H1 (cell line): ENCODE results near the gene COL11A2. TPM values are rescaled to one million over a fixed set of nuclear protein-coding genes. Genes with fewer than 3 reads are reported as not detected.

Experiments used
- CTCF ChIA-PET: fragments of 300-600 bp; sonication (Branson Sonifier 250); formaldehyde crosslinking; loops from one replicate; lab custom pipeline; 2021; ENCODE audit not compliant: partially characterized antibody; lab: Charles Lee
- POLR2A ChIA-PET: fragments of 300-600 bp; sonication (Branson Sonifier 250); formaldehyde crosslinking; loops from one replicate; lab custom pipeline; 2021; ENCODE audit warnings: inconsistent platforms; ENCODE audit not compliant: partially characterized antibody; lab: Charles Lee
- DNase-seq, 2 experiments: peaks; one replicate each; pipeline versions ENCODE4 v3.0.0 to v3.0.0-alpha.2; 2010 to 2022; ENCODE audit warnings: low spot score in 2 of 2, low read depth in 1 of 2, mixed read lengths in 1 of 2
- FAIRE-seq: peaks from 2 replicates; lab custom pipeline; 2011; peaks lifted over from hg19 to GRCh38; lab: Jason Lieb, UNC
- H2AFZ ChIP-seq: 2 replicates; pipeline ENCODE4 v1.8.1; 2012; ENCODE audit warnings: low read length, inconsistent platforms
- H2AK5ac ChIP-seq: 2 replicates; pipeline ENCODE4 v1.6.1; 2013; ENCODE audit warnings: low read depth, low read length
- H2BK120ac ChIP-seq: replicated peaks from 2 replicates; pipeline ENCODE3; 2013; ENCODE audit warnings: low read depth, low read length, inconsistent platforms
- H2BK12ac ChIP-seq: 2 replicates; pipeline ENCODE4 v1.6.1; 2013; ENCODE audit warnings: low read depth, low read length
- H2BK15ac ChIP-seq: 2 replicates; pipeline ENCODE4 v1.6.1; 2013; ENCODE audit warnings: low read length
- H2BK20ac ChIP-seq: 2 replicates; pipeline ENCODE4 v1.6.1; 2013; ENCODE audit warnings: low read length
- H2BK5ac ChIP-seq: 2 replicates; pipeline ENCODE4 v1.6.1; 2013; ENCODE audit warnings: low read depth, low read length
- H3K14ac ChIP-seq: 2 replicates; pipeline ENCODE4 v1.6.1; 2013; ENCODE audit warnings: inconsistent platforms; ENCODE audit not compliant: insufficient read length
- H3K18ac ChIP-seq: 2 replicates; pipeline ENCODE4 v1.6.1; 2013; ENCODE audit warnings: low read length; ENCODE audit errors: extremely low read depth
- H3K23ac ChIP-seq: 2 replicates; pipeline ENCODE4 v1.6.1; 2013; ENCODE audit warnings: inconsistent platforms; ENCODE audit not compliant: insufficient read length
- H3K23me2 ChIP-seq: 2 replicates; pipeline ENCODE4 v1.6.1; 2013; ENCODE audit warnings: low read depth, low read length
- H3K27ac ChIP-seq: 2 replicates; pipeline ENCODE4 v1.6.1; 2011; ENCODE audit warnings: low read depth, low read length, inconsistent platforms
- H3K27me3 ChIP-seq, 4 experiments: replicated peaks in 1 of 4; 1 replicate in 1 of 4; 2 replicates in 3 of 4; pipeline versions ENCODE4 v1.6.1 to v1.8.1; 2011 to 2013; ENCODE audit warnings: low read length in 3 of 4, mild to moderate bottlenecking in 3 of 4, inconsistent platforms in 2 of 4, mixed read lengths in 2 of 4, moderate library complexity in 1 of 4; ENCODE audit not compliant: control insufficient read depth in 3 of 4, insufficient read depth in 3 of 4; ENCODE audit errors: extremely low read depth in 1 of 4
- H3K36me3 ChIP-seq, 4 experiments: 2 replicates each; pipeline versions ENCODE4 v1.6.1 to v1.8.1; 2011 to 2013; ENCODE audit warnings: mild to moderate bottlenecking in 4 of 4, low read length in 3 of 4, moderate library complexity in 2 of 4, control low read depth in 1 of 4, inconsistent platforms in 1 of 4; ENCODE audit not compliant: insufficient read depth in 4 of 4, control insufficient read depth in 2 of 4
- H3K4ac ChIP-seq: replicated peaks from 2 replicates; pipeline ENCODE3; 2013; ENCODE audit warnings: low read length, low read depth, mixed read lengths, inconsistent platforms; ENCODE audit not compliant: insufficient read length
- H3K4me1 ChIP-seq, 4 experiments: replicated peaks in 1 of 4; 1 replicate in 1 of 4; 2 replicates in 3 of 4; pipeline versions ENCODE4 v1.6.1 to v1.8.1; 2011 to 2013; ENCODE audit warnings: low read length in 3 of 4, inconsistent platforms in 2 of 4, mixed read lengths in 1 of 4; ENCODE audit not compliant: insufficient read depth in 4 of 4, control insufficient read depth in 3 of 4
- H3K4me2 ChIP-seq, 2 experiments: 2 replicates each; pipeline versions ENCODE4 v1.6.1 to v1.8.1; 2011 to 2013; ENCODE audit warnings: low read depth in 2 of 2, low read length in 2 of 2, control low read depth in 1 of 2, inconsistent platforms in 1 of 2, mild to moderate bottlenecking in 1 of 2; ENCODE audit not compliant: insufficient read depth in 1 of 2
- H3K4me3 ChIP-seq, 4 experiments: fragments of 200-600, 300-600 bp in 1 of 4; sonication (generic), shearing (Covaris generic), sonication (Bioruptor Twin) in 1 of 4; 2 replicates each; pipeline versions ENCODE4 v1.5.1 to v1.8.1; 2011 to 2016; ENCODE audit warnings: low read length in 4 of 4, low read depth in 3 of 4, control low read depth in 2 of 4, inconsistent platforms in 2 of 4, mild to moderate bottlenecking in 2 of 4, mixed read lengths in 1 of 4, moderate library complexity in 1 of 4; ENCODE audit not compliant: insufficient read depth in 2 of 4; ENCODE audit errors: extremely low read depth in 1 of 4
- H3K56ac ChIP-seq: replicated peaks from 2 replicates; pipeline ENCODE3; 2013; ENCODE audit warnings: low read depth, mild to moderate bottlenecking, mixed read lengths, low read length, inconsistent platforms; ENCODE audit not compliant: insufficient read length
- H3K79me1 ChIP-seq: 2 replicates; pipeline ENCODE4 v1.6.1; 2013; ENCODE audit warnings: low read depth, low read length, control low read depth
- H3K79me2 ChIP-seq, 2 experiments: 2 replicates each; pipeline versions ENCODE4 v1.6.1 to v1.8.1; 2012 to 2013; ENCODE audit warnings: low read length in 2 of 2, mild to moderate bottlenecking in 2 of 2, inconsistent platforms in 1 of 2; ENCODE audit not compliant: insufficient read depth in 2 of 2, control insufficient read depth in 1 of 2
- H3K9ac ChIP-seq, 4 experiments: replicated peaks in 1 of 4; 1 replicate in 1 of 4; 2 replicates in 3 of 4; pipeline versions ENCODE4 v1.6.1 to v1.8.1; 2011 to 2013; ENCODE audit warnings: low read depth in 3 of 4, low read length in 3 of 4, control low read depth in 2 of 4, mild to moderate bottlenecking in 2 of 4, moderate library complexity in 2 of 4, inconsistent platforms in 1 of 4; ENCODE audit errors: extremely low read depth in 1 of 4
- H3K9me3 ChIP-seq, 2 experiments: 2 replicates each; pipeline versions ENCODE4 v1.6.1 to v1.8.1; 2012 to 2013; ENCODE audit warnings: mild to moderate bottlenecking in 2 of 2, moderate library complexity in 2 of 2, control low read depth in 1 of 2, inconsistent platforms in 1 of 2, low read depth in 1 of 2, low read length in 1 of 2, mixed read lengths in 1 of 2; ENCODE audit not compliant: insufficient read depth in 2 of 2
- H4K20me1 ChIP-seq, 2 experiments: replicated peaks in 1 of 2; 2 replicates each; pipeline versions ENCODE3 to v1.8.1; 2011 to 2013; ENCODE audit warnings: inconsistent platforms in 2 of 2, low read length in 2 of 2, mild to moderate bottlenecking in 1 of 2; ENCODE audit not compliant: insufficient read depth in 2 of 2, control insufficient read depth in 1 of 2
- H4K5ac ChIP-seq: 2 replicates; pipeline ENCODE4 v1.6.1; 2013; ENCODE audit warnings: low read length, low read depth, mixed read lengths, inconsistent platforms; ENCODE audit not compliant: insufficient read length
- H4K8ac ChIP-seq: 2 replicates; pipeline ENCODE4 v1.8.0; 2013; ENCODE audit warnings: mild to moderate bottlenecking, moderate library complexity, low read length, inconsistent platforms; ENCODE audit not compliant: insufficient read depth; ENCODE audit errors: extremely low read depth
- H4K91ac ChIP-seq: replicated peaks from 2 replicates; pipeline ENCODE3; 2013; ENCODE audit warnings: low read length, mixed read lengths, inconsistent platforms; ENCODE audit not compliant: insufficient read length
- CEBPB ChIP-seq: IDR thresholded peaks from 2 replicates; pipeline ENCODE4 v1.6.1; 2012; ENCODE audit warnings: low read depth, low read length
- RFX5 ChIP-seq: IDR thresholded peaks from 2 replicates; pipeline ENCODE4 v1.6.1; 2011; ENCODE audit warnings: low read depth, low read length, improper control_type of control experiment, borderline replicate concordance
- WGBS, 2 experiments: shearing (Covaris generic) in 1 of 2; methylation state at CpG; one replicate each; pipeline versions ENCODE4 v1.1.6 to v1.1.7; 2013 to 2015; ENCODE audit warnings: low lambda C conversion rate in 2 of 2, mixed read lengths in 2 of 2, inconsistent platforms in 1 of 2, low coverage in 1 of 2, missing lambda C conversion rate in 1 of 2; ENCODE audit not compliant: insufficient replicate concordance in 2 of 2, insufficient coverage in 1 of 2, insufficient read length in 1 of 2; ENCODE audit errors: extremely low coverage in 1 of 2, missing lambda C conversion rate in 1 of 2; 5-methylcytosine and 5-hydroxymethylcytosine counted together
- polyA plus RNA-seq, 7 experiments: library from polyadenylated mRNA; depleted of rRNA in 3 of 7; stranded (reverse) in 5 of 7; unstranded in 2 of 7; fragments of >200 nt in 5 of 7; fragments of 200-250 nt in 2 of 7; gene quantifications; 1 replicate in 5 of 7; 2 replicates in 1 of 7; 4 replicates in 1 of 7; pipeline versions ENCODE4 v1.2.1 to v1.2.3, GENCODE V29; 2011 to 2013; ENCODE audit warnings: missing spikeins in 2 of 7, mixed read lengths in 2 of 7
- total RNA-seq: library from RNA; stranded (reverse); fragmentation: NEBNext Ultra II Directional; extraction: Animal tissue kit (Norgen Biotek cat#: 25700); gene quantifications from 2 replicates; pipeline ENCODE4 v1.2.1, GENCODE V29; 2021

COL11A2 gene
- total and polyA plus RNA-seq, 2 of the 8 experiments (the other 6 are each of a cell fraction or from before 2014, with no cell fraction given) = 2.8 to 3.8 TPM

DNA sequence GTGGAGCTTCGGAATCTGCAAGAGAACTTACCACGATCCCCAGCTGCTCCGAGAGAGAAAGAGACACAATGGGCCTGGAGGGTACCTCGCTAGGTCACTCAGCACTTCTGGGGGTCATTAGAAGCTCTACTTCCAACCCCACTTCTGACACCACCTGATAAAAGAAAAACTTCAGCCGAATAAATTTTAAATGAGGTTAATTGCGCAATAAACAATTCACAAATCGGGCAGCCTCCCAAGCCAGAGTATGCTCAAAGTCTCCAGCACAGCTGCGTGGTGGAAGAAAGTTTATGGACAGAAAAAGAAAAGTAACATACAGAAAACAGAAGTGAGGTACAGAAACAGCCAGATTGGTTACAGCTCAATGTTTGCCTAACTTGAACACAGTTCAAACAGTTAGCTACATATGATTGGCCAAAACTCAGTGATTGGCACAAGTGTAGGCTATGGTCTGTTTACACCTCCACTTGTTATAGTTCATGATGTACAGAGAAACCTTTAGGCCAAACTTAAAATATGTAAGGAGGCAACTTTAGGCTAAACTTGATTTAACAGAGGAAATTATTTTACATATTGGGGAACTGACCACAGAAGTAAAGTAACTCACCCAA is 52.6 kb downstream of the COL11A2 start:
- Histone ChIP-seq H4K91ac (no peak overlapping the region), H3K14ac (no peak overlapping the region), H3K4me1 (no peaks in the 10 kb centered on the region), H3K27ac (no peak overlapping the region), H3K18ac (no peak overlapping the region), H4K20me1 (no peaks in the 10 kb centered on the region), H2BK12ac (no peak overlapping the region), H3K4ac (no peak overlapping the region), H2AK5ac (no peak overlapping the region), H3K4me2 (no peak overlapping the region), H4K8ac (no peak overlapping the region), H3K4me3 (no peak overlapping the region), H2BK15ac (no peak overlapping the region), H3K27me3 (no peaks in the 10 kb centered on the region), H2BK20ac (no peak overlapping the region), H3K79me1 (no peaks in the 10 kb centered on the region), H3K9ac (no peak overlapping the region), H3K9me3 (peaks cover 4% of the 10 kb centered on the region in 2 experiments; a peak in 2 of 4 replicates), H2BK5ac (no peak overlapping the region), H2BK120ac (no peak overlapping the region), H3K23me2 (no peaks in the 10 kb centered on the region; the same call in 1 of the 2 replicates), H3K56ac (no peak overlapping the region), H3K36me3 (no peaks in the 10 kb centered on the region), H4K5ac (no peak overlapping the region), H2AFZ (no peak overlapping the region), H3K79me2 (no peaks in the 10 kb centered on the region), H3K23ac (no peak overlapping the region)
- 82% methylated on average over 7 of the region's 8 CpGs; no CpG with 5 or more reads in 1 of the 2 experiments for WGBS, 2 experiments
- POLR2A ChIA-PET = interaction anchor here (1.0 to 2.4 kb wide), 5 partner anchors 9 to 23 kb away, joined by 3 to 9 read pairs (median 6); no protein-coding TSS in a partner anchor
- CTCF ChIA-PET = interaction anchor here (0.5 to 8.5 kb wide), 5 partner anchors 8 to 43 kb away, joined by 4 to 63 read pairs (median 7); no protein-coding TSS in a partner anchor
- FAIRE-seq (no peak), DNase-seq (no peak)
- TF ChIP-seq CEBPB (peak; percentile 91), RFX5 (no peak)
